BLaER1 treated with 17β-estradiol and CSF1 and Interleukin-3, amounts not matched to agents 10 nM and 100 nM (cell line): ENCODE results near the gene SMARCC2.
"Not testable (repeated sequence)": the region's sequence is repeated elsewhere in the genome, so short reads cannot be mapped to it uniquely, and the experiment has no call there.

ENCODE experiments used
- H3K27ac ChIP-seq, 11 experiments: shearing (Covaris generic); formaldehyde crosslinking; 2 replicates each; pipeline ENCODE4 v1.8.1; 2022
- H3K27me3 ChIP-seq, 11 experiments: shearing (Covaris generic); formaldehyde crosslinking; 2 replicates each; pipeline ENCODE4 v1.8.1; 2022
- H3K36me3 ChIP-seq, 11 experiments: shearing (Covaris generic); formaldehyde crosslinking; 2 replicates each; pipeline ENCODE4 v1.8.1; 2022
- H3K4me1 ChIP-seq, 10 experiments: shearing (Covaris generic); formaldehyde crosslinking; 2 replicates each; pipeline ENCODE4 v1.8.1; 2022
- H3K4me2 ChIP-seq, 11 experiments: shearing (Covaris generic); formaldehyde crosslinking; 2 replicates each; pipeline ENCODE4 v1.8.1; 2022
- H3K4me3 ChIP-seq, 10 experiments: shearing (Covaris generic); formaldehyde crosslinking; 2 replicates each; pipeline ENCODE4 v1.8.1; 2022
- H3K9ac ChIP-seq, 11 experiments: shearing (Covaris generic); formaldehyde crosslinking; 2 replicates each; pipeline ENCODE4 v1.8.1; 2022
- H3K9me3 ChIP-seq, 11 experiments: shearing (Covaris generic); formaldehyde crosslinking; replicated peaks in 1 of 11; 2 replicates each; pipeline ENCODE4 v1.8.1; 2022
- H4K20me1 ChIP-seq, 11 experiments: shearing (Covaris generic); formaldehyde crosslinking; 2 replicates each; pipeline ENCODE4 v1.8.1; 2022
- Cebpa-rat ChIP-seq, 11 experiments: shearing (Covaris generic); IDR thresholded peaks; 2 replicates each; pipeline ENCODE4 v1.8.1; 2022

SMARCC2 gene

DNA sequence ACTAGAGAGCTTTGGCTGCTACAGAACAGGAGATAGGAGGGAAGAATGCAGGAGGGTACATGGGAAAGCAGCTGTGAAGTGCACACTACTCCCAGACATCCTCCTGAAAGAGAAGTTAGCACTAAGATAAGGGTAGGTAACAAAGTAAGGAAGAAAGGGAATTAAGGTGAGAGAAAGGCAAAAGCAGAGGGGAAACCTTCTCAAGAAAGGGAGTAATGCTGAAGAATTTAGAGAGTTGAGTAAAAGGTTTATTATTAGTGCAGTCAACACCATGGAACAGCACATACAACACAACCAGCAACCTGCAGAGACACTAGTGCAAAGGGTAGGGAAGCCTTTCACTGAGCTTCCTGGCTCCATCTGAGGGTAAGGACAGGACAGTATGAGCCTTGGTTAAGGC lies 15.0 kb upstream of the SMARCC2 start:
- Histone ChIP-seq H3K36me3 (peaks cover 52 to 56% (median 53%) of the 10 kb centered on the region in 11 experiments), H3K4me2 (no peak overlapping the region), H4K20me1 (peaks cover 0 to 35% (median 0%) of the 10 kb centered on the region in 11 experiments; a peak in 7 of 22 replicates), H3K9me3 (no peaks in the 10 kb centered on the region), H3K27ac (no peak overlapping the region), H3K4me1 (peaks cover 0 to 11% (median 3%) of the 10 kb centered on the region in 10 experiments; a peak in 10 of 20 replicates), H3K4me3 (no peak overlapping the region), H3K27me3 (no peaks in the 10 kb centered on the region), H3K9ac (no peak overlapping the region; a peak in 1 of 22 replicates)
- no peak for TF ChIP-seq Cebpa-rat (IDR thresholded peaks at IDR 0.05)

DNA sequence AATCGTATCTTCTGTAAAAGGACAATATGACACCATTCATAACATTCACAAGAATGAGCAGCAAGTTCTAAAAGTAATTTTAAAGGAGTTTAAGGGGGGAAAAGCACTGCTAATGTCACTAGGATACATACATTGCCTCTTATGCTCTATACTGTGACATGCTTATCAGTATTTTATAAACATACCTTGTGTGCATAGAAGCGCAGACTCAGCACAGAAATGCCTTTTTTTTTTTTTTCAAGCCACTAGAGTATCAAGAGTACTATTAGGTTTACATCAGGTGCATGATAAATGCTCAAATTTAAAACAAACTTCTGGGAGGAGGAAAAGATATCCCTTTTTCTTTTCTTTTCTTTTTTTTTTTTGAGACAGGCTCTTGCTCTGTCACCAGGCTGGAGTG lies 13.6 kb upstream of the SMARCC2 start:
- Histone ChIP-seq H3K36me3 (peaks cover 38 to 41% (median 39%) of the 10 kb centered on the region in 11 experiments), H3K27me3 (no peaks in the 10 kb centered on the region), H3K4me1 (peaks cover 0 to 11% (median 3%) of the 10 kb centered on the region in 10 experiments; a peak in 9 of 20 replicates), H3K9ac (no peak overlapping the region), H3K4me3 (no peak overlapping the region), H4K20me1 (peaks cover 0 to 30% (median 0%) of the 10 kb centered on the region in 11 experiments; a peak in 7 of 22 replicates), H3K27ac (no peak overlapping the region), H3K9me3 (no peaks in the 10 kb centered on the region), H3K4me2 (no peak overlapping the region)
- no peak for TF ChIP-seq Cebpa-rat (IDR thresholded peaks at IDR 0.05)

DNA sequence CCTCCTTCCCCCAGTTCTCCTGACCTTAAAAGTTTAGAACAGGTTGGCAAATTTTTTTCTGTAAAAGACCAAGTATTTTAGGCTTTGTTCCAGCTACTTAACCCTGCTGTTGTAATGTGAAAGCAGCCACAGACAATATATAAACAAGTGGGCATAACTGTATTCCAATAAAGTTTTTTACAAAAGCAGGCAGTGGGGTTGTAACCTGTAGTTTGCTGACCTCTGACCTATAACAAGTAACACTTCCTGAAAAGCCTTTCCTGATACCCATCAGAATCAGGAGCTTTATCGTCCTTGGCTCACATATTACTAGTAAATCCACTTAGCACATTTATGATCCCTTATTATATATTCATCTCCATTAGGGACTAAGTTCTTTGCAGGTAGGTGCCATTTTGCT lies 13.1 kb upstream of the SMARCC2 start:
- Histone ChIP-seq H4K20me1 (peaks cover 0 to 27% (median 0%) of the 10 kb centered on the region in 11 experiments; a peak in 7 of 22 replicates), H3K27ac (no peak overlapping the region), H3K27me3 (no peaks in the 10 kb centered on the region), H3K4me2 (no peak overlapping the region), H3K4me3 (no peak overlapping the region), H3K36me3 (peaks cover 33 to 37% (median 34%) of the 10 kb centered on the region in 11 experiments), H3K9me3 (no peaks in the 10 kb centered on the region), H3K4me1 (peaks cover 0 to 11% (median 3%) of the 10 kb centered on the region in 10 experiments; a peak in 9 of 20 replicates), H3K9ac (no peak overlapping the region)
- no peak for TF ChIP-seq Cebpa-rat (IDR thresholded peaks at IDR 0.05)

DNA sequence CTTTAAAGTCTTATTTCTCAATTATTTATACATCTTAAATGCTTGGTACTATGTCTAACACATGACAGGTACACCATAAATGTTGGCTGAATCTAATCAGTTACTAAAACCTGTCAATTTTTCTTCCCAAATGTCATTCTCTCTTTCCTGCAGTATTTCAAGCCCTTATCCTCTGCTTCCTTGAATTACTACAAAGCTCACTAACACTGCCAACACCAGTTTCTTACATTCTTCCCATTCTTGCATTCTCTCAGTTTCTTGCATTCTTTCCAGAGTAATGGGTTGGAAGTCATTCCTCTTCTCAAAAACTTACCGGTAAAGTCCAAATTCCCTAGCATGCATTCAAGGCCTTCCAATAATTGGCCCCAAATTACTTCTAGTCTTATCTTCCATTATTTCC lies 9.6 kb upstream of the SMARCC2 start:
- H3K4me2 ChIP-seq, result no peak overlapping the region
- H3K27me3 ChIP-seq, result no peaks in the 10 kb centered on the region
- no peaks in the 10 kb centered on the region for H4K20me1 ChIP-seq
- no peak overlapping the region for H3K4me3 ChIP-seq
- H3K36me3 ChIP-seq, result peaks cover 0 to 1% (median 0%) of the 10 kb centered on the region in 11 experiments; a peak in 5 of 22 replicates
- H3K4me1 ChIP-seq, result no peaks in the 10 kb centered on the region
- H3K27ac ChIP-seq, result no peak overlapping the region
- TF ChIP-seq Cebpa-rat (IDR thresholded peaks at IDR 0.05), result no peak
- H3K9ac ChIP-seq, result no peak overlapping the region
- no peaks in the 10 kb centered on the region for H3K9me3 ChIP-seq

DNA sequence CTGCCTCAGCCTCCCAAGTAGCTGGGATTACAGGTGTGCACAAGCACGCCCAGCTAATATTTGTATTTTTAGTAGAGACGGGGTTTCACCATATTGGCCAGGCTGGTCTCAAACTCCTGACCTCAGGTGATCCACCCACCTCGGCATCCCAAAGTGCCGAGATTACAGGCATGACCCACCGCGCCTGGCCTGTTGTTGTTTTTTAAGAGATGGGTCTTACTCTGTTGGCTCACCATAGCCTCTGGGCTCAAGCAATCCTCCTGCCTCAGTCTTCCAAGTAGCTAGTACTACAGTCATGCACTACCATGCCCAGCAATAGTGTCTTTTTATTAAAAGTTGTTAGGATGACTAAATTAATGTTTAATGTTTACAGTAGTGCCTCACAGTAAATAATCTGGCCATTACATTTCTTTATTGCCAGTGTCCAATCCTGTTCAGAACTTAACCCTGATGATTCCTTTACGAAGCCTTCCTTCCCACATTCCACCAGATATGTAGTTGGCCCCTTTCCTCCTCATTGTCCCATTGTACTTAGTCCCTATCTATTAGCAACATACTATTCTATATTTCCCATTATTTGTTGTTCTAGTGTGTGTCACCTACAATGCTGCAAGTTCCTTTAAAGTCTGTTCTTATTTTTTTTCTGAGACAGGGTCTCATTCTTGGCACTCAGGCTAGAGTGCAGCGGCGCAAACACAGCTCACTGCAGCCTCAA lies 8.8 kb upstream of the SMARCC2 start:
- H3K9me3 ChIP-seq, result no peaks in the 10 kb centered on the region
- no peaks in the 10 kb centered on the region for H4K20me1 ChIP-seq
- H3K4me3 ChIP-seq, result no peak overlapping the region
- H3K9ac ChIP-seq, result no peak overlapping the region
- H3K4me2 ChIP-seq, result no peak overlapping the region
- H3K27me3 ChIP-seq, result no peaks in the 10 kb centered on the region
- H3K27ac ChIP-seq, result no peak overlapping the region
- no peaks in the 10 kb centered on the region for H3K4me1 ChIP-seq
- TF ChIP-seq Cebpa-rat (IDR thresholded peaks at IDR 0.05), result no peak
- H3K36me3 ChIP-seq, result no peaks in the 10 kb centered on the region; a peak in 1 of 22 replicates

DNA sequence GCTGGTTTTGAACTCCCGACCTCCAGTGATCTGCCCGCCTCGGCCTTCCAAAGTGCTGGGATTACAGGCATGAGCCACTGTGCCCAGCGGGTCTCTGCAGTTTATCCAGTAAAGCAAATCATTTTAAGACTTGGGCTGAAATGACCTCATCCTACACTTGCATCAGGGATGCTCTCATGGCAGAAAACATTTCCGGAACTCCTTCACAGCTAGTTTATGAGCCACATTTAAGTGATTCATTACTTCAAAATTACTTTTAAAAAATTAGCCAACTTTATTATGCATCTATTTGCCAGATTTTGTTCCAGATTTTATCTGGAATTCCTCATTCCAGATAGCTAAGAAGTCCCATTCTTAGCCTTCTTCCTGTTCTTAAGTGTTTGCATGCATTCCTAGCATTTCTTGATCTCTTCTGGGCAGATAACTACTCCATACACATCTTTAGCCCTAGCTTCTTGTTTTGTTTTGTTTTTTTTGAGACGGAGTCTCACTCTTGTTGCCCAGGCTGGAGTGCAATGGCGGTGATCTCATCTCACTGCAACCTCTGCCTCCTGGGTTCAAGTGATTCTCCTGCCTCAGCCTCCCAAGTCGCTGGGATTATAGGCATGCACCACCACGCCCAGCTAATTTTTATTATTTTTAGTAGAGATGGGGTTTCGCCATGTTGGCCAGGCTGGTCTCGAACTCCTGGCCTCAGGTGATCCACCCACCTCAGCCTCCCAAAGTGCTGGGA lies 7.7 kb upstream of the SMARCC2 start:
- not testable (repeated sequence) for H4K20me1 ChIP-seq, H3K27me3 ChIP-seq, H3K9me3 ChIP-seq, H3K9ac ChIP-seq, H3K4me2 ChIP-seq, H3K4me3 ChIP-seq, H3K36me3 ChIP-seq, H3K27ac ChIP-seq, H3K4me1 ChIP-seq

DNA sequence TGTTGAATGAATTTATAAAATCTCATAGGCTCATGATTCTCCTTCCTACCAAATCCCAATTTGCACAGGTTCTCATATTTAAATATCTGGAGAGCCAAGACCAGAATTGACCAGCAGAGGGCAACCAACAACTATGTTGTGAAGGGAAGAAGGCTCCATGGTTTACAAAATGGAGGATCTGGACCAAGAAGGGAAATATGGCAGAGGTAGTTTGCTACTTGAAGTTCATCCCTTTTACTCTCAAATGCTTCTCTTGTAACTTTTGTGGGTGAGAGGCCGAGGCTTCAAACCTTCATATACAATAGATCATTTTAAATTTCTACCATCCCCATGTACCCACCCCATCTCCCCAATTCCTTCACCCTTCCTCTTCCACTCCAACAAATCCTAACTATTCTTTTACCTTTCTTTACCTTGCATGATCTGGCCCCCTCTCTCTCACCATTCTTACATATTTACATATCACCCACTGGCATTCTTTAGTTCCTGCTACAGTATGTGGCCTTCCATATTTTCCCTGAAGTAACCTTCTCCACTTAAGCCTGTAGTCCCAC lies 3.8 kb upstream of the SMARCC2 start:
- no peaks in the 10 kb centered on the region for H3K36me3 ChIP-seq
- H3K27me3 ChIP-seq, result no peaks in the 10 kb centered on the region
- no peak overlapping the region for H3K4me3 ChIP-seq
- no peak overlapping the region for H3K4me2 ChIP-seq
- no peaks in the 10 kb centered on the region for H3K9me3 ChIP-seq
- peak overlapping the region in 3 of 11 experiments; percentile 5 to 18 (median 15); a peak in 1 of 22 replicates for H3K27ac ChIP-seq
- no peak overlapping the region for H3K9ac ChIP-seq
- H4K20me1 ChIP-seq, result peaks cover 0 to 7% (median 1%) of the 10 kb centered on the region in 11 experiments; a peak in 8 of 22 replicates
- H3K4me1 ChIP-seq, result peaks cover 8 to 20% (median 10%) of the 10 kb centered on the region in 10 experiments; a peak in 19 of 20 replicates
- no peak for TF ChIP-seq Cebpa-rat (IDR thresholded peaks at IDR 0.05)

DNA sequence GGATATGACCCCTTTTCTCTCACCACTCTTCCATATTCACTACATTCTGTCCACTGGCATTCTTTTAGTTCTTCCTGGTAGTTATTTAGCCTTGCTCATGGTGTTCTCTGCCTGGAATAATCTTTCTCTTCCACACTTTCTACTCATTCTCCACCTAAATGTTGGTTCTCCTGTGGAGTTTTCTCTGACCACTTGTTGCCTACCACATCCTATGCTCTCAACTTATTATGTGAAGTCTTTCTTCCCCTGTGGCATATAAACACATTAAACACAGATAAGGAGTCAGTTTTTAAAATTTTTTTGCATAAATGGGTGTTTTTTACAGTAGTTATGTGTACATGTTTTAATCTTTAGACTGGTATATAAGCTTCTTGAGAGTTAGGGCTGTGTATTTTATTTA lies 3.3 kb upstream of the SMARCC2 start:
- Histone ChIP-seq H4K20me1 (peaks cover 3 to 12% (median 6%) of the 10 kb centered on the region in 11 experiments; a peak in 12 of 22 replicates), H3K4me1 (peaks cover 13 to 25% (median 16%) of the 10 kb centered on the region in 10 experiments), H3K4me3 (no peak overlapping the region), H3K9ac (no peak overlapping the region), H3K27me3 (no peaks in the 10 kb centered on the region), H3K27ac (no peak overlapping the region), H3K4me2 (no peak overlapping the region), H3K9me3 (no peaks in the 10 kb centered on the region), H3K36me3 (peaks cover 0 to under 1% (median 0%) of the 10 kb centered on the region in 11 experiments; a peak in 1 of 22 replicates)
- TF ChIP-seq Cebpa-rat (IDR thresholded peaks at IDR 0.05), result no peak

DNA sequence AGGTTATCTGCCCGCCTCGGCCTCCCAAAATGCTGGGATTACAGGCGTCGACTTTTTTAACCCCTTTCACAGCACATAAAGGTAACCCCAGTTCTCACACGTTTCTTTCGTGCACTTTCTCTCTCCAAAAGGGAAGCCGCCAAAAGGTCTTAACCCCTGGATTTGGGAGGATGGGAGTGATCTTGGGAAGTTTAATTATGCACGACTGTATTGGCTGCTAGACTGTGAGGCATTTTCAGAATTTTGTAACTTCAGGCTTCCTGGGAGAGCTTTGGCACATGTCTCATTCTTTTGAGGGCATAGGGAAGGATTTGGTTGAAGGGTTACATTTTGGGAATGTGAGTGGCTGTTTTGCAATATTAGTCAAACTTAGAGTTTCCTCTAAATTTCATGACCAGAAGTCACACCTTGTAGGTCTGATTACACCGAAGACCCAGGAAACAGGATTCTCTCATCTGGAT lies 1.4 kb upstream of the SMARCC2 start:
- peaks cover 7 to 30% (median 14%) of the 10 kb centered on the region in 11 experiments; a peak in 14 of 22 replicates for H4K20me1 ChIP-seq
- H3K4me1 ChIP-seq, result peaks cover 24 to 34% (median 27%) of the 10 kb centered on the region in 10 experiments
- H3K4me2 ChIP-seq, result peak overlapping the region; percentile 78 to 94 (median 86)
- no peaks in the 10 kb centered on the region for H3K27me3 ChIP-seq
- TF ChIP-seq Cebpa-rat (IDR thresholded peaks at IDR 0.05), result no peak
- peaks cover 10 to 19% (median 17%) of the 10 kb centered on the region in 11 experiments for H3K36me3 ChIP-seq
- H3K9me3 ChIP-seq, result no peaks in the 10 kb centered on the region
- H3K4me3 ChIP-seq, result peak overlapping the region; percentile 84 to 95 (median 92)
- H3K9ac ChIP-seq, result peak overlapping the region; percentile 85 to 95 (median 91); a peak in 21 of 22 replicates
- peak overlapping the region in 9 of 11 experiments; percentile 69 to 90 (median 87); a peak in 17 of 22 replicates for H3K27ac ChIP-seq
